ENCODE measurements around the gene CLP1.
A peak's percentile ranks its signal among the peaks of the same experiment; 100 is the strongest.
"Not testable (repeated sequence)": the region's sequence is repeated elsewhere in the genome, so short reads cannot be mapped to it uniquely, and the experiment has no call there.

CLP1 gene

DNA sequence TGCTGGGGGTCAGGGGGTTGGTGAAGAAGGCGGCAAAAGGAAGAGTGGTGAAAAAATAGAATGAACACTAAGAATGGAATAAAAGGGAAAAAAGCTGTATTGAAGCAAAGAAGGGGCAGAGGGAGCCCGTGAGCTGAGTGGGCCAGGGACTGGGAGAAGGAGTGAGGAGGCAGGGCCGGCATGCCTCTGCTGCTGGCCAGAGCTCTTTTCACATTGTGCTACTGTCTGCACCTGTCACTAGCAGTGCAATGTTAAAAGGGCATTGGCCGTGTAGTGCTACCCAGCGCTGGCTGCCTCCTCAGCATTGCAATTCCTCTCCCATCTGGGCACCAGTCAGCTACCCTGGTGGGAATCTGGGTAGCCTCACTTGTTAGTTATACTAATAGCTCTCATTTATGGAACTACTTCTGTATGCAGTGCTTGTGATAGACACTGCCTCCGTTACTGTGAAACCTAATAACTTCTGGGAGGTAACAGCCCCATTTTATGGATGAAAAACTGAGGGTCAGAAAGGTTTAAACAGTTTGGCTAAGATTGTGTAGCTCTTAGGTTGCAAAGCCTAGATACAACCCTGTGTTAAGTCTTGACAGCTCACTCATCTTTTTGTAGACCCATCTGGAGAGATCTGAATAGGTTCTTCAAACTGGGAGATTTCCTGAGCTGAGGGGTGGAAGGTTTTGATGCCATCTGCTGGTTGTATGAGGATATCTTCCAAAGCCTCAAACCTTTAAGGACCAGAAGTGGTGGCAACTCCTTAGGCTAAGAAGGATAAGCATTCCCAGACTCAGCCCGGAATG, 16.4 kb upstream of the CLP1 start:
- DNase-seq: no peak

GRCh38 chr11:57643802-57644201, 13.8 kb upstream of the CLP1 start:
- DNase-seq: no peak

DNA sequence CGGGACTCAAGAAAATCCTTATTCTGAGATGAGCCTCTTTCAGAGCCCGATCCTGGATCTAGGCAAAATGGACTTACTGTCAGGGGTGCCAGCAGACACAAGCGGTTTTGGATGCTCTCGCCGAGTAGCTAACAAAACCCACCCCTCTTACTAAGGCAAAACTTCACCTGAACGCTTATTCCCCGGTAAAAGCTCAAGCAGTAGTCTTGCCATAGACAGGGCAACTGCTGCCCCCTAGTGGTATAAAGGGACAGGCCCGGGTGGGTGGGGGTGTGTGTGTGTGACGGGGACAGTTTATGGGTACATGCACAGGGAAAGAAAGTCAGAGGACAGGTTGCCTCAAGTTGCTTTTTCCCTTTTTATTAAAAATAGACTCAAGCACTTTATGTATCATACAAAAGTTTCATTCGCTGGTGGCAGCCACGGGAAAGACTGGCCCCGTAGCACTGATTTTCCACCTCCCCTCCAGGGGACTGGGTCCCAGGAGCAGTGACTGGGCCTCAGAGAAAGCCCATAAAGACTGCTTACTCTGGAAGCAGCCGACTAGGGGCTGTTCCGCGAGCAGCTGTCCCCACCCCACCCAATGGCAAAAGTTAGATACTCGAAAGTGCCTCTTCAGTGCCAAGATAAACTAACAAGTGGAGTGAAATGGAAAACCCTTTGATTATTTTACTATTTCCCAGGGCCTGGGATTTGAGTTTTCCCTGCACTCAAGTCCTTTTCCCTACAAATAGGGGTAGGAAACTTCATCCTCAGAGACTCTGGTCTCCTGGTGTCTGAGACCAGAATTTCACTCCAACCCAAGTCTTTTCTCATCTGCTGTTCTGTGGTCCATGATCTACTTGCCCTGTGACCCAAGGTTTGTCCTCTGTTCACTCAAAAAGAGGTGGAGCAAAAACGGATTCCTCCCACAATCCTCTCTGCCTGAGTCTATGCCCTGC, 12.5 kb upstream of the CLP1 start:
- no peak for DNase-seq

- no peak for DNase-seq
Measured at GRCh38 chr11:57645689-57646085, 11.9 kb upstream of the CLP1 start.

GRCh38 chr11:57646194-57646798, 11.3 kb upstream of the CLP1 start:
- no peak for DNase-seq

GRCh38 chr11:57646799-57647303, 10.7 kb upstream of the CLP1 start:
- no peak for DNase-seq

DNA sequence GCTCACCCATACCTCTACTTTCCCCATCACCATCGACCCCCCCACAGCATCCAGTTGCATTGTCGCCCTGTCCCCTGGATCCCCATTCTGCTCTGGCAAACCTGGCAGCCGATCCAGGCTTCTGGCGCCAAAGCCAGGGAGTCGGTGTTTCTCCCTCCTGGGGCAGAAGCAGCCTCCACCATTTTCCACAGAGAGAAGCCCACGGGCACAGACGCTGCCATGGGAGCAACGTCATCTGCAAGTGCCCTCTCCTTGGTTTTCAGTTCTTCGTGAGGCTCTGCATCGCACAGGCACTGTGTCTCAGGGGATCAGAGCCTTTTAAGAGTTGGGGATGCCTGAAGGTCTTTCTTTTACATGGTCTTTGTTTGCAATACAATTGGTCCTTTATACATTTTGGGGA, 10.2 kb upstream of the CLP1 start:
- no peak for DNase-seq

DNA sequence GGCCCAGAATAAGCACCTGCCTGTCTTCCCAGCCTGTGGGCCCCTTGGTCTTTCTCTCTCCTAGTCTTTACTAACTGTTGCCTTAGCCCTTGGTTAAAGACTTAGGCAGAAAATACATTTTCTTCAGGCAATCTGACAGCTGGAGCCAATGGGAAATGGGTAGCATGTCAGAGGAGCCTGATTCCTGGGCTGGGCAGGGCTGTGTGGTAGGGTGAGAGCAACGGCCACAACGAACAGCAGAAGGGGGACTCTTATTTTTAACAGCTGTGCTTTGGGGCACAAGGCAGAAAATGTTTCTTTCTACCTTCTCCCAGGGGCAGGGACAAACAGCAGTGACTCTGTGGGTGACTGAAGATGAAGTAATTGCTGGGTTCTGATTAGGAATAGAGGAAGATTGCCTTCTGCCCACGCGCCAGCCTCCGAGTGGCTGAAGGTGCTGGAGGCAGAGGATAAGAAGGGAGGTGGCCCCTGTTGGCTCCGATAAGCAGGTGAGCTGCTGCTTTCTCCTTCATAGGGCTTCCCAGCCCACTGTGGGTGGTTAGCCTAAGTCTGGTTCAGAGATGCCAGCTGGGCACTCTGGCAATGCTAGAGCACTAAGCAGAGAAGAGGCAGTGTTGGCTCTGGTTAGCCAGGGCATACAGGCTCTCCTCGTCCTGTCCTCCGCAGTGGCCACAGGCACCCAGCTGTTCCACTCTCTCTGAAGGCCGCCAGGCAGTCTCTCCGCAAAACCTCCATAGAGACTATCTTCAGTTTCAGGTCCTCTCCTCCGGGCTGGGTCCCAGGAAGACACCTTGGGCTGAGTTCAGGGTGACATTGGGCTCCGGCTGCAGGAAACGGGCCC, 9.4 kb upstream of the CLP1 start:
- DNase-seq: no peak

DNA sequence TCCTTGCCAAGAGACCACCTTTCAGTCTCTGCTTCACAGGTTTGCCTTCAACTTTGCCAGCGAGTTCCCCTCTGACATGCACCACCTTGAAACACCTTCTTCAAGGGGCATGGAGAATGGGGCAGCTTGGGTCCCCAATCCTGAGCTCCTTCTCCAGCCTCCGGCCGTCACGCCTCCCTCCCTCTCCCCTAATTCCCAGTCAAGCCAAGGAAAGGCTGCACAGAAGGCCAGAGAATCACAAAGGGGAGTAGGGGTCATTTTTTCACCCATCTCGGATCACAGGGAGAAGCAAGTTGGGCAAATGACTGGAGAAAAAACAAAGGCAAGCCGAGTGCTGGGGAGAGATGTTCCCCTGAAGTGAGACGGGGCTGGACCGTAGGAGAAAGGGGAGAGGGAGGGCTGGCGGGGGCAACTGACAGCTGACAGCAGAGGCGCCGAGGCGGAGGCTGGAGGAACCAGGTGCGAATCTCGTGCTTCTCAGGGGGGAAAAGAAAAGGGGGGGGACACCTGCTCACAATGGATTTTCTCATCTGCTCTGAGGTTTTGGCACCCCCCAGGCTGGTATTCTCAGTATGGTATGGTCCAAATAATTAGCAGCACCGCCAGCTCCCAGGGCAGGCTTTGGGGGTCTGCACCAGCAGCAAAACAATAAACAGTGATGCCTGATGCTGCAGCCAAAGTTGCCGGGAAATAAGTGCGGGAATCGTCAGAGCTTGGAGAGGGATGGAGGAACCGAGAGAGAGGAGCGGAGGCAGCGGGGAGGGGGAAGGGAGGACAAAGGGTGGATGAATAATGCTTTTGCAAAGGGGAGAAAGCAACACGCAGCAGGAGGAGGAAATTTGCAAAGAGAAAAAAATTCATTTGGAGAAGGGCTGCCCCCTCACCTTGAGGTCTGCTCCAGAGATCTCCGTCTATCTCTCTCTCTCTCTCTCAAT, 8.5 kb upstream of the CLP1 start:
- DNase-seq: no peak

GRCh38 chr11:57649826-57650738, 7.5 kb upstream of the CLP1 start, which contains the start of gene YPEL4:
Gene YPEL4, minus strand, starts transcription at chr11:57649912. Its CDS starts 2,805 bp downstream, at chr11:57647107.
- peak; percentile 41 for DNase-seq

DNA sequence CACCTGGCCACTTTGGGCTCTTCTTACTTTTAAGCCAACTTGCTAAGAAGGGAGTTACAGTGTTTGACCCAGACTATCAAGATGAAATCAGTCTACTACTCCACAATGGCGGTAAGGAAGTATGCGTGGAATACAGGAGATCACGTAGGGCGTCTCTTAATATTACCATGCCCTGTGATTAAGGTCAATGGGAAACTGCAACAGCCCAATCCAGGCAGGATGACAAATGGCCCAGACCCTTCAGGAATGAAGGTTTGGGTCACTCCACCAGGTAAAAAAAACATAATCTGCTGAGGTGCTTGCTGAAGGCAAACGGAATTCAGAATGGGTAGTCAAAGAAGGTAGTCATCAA, 6.8 kb upstream of the CLP1 start:
- DNase-seq: no peak

GRCh38 chr11:57651408-57651807, 6.2 kb upstream of the CLP1 start:
- no peak for DNase-seq

- not testable (repeated sequence) for DNase-seq
Measured at GRCh38 chr11:57652230-57652629, 5.3 kb upstream of the CLP1 start.

DNA sequence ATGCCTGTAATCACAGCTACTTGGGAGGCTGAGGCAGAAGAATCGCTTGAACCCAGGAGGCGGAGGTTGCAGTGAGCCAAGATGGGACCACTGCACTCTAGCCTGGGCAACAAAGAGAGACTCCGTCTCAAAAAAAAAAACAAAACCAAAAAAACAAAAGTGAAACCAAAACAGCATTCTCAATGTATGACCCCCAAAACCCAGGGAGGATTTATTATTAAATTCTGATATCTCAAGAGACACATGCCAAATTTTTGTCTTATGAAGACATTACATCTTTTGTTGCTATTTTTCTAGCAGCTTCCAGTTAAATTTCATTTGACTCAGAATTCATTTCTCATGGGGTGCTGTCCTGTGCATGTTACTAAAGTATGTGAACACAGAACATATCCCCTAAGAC, 4.9 kb upstream of the CLP1 start:
- no peak for DNase-seq

DNA sequence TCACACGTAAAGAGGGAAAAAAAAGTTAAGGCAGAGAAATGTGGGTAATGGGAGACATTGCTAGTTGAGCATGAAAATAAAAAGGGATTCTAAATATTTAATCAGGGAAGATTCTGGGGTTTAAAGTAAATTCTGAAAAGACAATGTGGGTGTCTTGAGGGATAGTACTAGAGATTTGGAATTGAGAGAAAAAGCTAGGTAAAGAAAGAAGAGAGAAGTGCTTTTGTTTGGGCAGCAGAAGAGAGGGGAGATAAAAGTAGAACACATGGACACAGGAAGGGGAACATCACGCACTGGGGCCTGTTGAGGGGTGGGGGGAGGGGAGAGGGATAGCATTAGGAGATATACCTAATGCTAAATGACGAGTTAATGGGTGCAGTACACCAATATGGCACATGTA, 4.4 kb upstream of the CLP1 start:
- DNase-seq: no peak

- no peak for DNase-seq
Measured at GRCh38 chr11:57656885-57657193, 723 bp upstream of the CLP1 start.

DNA sequence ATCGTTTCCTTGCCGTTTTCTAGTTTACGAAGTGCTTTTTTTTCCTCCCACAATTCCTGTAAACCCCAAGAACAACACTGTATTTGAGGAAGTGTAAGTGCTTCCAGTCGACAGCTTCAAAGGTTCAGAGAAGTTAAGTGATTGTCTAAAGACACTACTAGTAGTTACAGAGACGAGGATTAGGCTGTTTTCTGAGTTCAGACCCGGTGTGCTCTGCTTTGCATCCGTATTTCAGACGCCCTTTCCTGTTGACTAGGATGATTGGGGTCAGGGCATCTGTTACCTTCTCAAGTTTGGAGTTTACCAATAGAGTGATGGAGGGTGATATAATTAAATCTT, 430 bp downstream of the CLP1 start:
- DNase-seq: no peak

GRCh38 chr11:57659669-57660068, 2.1 kb downstream of the CLP1 start:
- no peak for DNase-seq

DNA sequence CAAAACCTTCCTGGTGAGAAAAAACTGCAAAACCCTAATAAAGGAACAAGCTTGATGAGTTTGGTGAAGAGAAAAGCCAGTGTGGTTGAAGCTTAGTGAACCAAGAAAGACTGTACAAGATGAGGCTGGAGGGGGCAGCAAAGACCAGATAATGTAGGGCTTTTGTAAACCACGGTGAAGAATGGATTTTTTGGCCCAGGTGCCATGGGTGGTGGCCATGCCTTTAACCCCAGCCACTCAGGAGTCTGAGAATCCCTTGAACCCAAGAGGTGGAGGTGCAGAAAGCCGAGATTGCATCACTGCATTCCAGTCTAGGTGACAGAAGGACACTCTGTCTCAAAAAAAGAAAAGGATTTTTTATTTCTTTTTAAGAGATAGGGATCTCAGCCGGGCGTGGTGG, 5.3 kb downstream of the CLP1 start:
- DNase-seq: no peak

DNA sequence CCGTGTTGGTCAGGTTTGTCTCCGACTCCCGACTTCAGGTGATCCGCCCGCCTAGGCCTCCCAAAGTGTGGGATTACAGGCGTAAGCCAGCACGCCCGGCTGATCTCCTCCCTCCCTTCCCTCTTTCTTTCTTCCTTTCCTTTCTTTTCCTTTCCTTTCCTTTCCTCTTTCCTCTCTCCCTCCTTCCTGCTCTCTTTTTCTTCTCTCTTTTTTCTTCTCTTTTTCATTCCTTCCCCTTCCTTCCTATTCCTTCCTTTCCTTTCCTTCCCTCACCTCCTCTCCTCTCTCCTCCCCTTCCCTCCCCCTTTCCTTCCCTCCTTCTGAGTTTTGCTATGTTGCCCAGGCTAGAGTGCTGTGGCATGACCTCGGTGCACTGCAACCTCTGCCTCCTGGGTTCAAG, 6.4 kb downstream of the CLP1 start:
- DNase-seq: no peak

Measured in amniotic stem cell (primary cell).